HG03432 (cell line): ENCODE measurements around the gene MCTS1.
A peak's percentile ranks its signal among the peaks of the same experiment; 100 is the strongest.
"Not testable (repeated sequence)": the region's sequence is repeated elsewhere in the genome, so short reads cannot be mapped to it uniquely, and the experiment has no call there.

Source experiments
- ATAC-seq: cut with Tn5 transposase; IDR thresholded peaks from one replicate; pipeline ENCODE4 v1.9.1; 2021; ENCODE audit warnings: mild to moderate bottlenecking, moderate library complexity; ENCODE audit not compliant: unreplicated experiment

MCTS1 gene

DNA sequence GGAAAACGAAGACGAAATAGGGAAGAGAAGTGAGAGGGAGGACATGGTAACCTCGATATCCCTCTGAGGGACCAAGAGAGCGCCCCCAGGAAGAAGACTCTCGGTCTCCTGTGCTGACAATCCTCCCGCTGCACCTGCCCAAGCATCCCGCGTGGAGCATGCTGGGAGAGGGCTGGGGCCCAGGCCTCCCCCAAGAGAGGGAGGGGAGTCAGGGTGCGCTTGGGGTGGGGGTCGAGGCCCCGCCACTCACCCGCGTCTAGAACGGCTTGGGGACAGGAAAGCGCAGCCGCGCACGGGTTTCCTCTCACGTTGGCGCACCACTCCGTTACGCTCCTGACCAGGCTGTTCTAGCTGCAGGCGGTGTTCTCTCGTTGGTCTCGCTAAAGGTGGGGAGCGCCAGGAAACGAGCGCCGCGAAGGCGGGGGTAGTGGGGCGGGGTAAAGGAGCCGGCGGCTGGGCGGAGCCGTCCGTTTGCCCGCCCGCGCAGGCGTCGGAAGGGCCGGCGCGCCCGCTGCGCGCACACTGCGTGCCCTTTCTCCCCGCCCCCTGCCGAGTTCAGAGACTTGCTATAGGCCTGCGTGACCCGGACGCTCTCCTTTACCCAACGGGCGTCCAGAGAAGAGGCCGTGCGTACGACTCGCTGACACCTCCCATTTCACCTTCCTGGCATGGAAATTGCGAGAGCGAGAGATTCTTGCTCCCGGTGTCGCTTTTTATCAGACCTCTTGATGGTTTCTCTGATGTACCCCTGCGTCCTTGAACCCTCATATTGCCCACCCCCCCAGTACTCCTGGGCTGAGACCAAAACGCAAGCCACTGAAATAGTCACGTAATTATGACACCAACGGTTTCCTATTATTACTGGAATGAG is 26.0 kb downstream of the MCTS1 start, which contains the start of gene C1GALT1C1:
Gene C1GALT1C1 (minus strand): TSS at position 388 of the 871 bp plus-strand sequence. CDS start 2,888 bp downstream, outside the sequence.
- peak; percentile 96 for ATAC-seq

DNA sequence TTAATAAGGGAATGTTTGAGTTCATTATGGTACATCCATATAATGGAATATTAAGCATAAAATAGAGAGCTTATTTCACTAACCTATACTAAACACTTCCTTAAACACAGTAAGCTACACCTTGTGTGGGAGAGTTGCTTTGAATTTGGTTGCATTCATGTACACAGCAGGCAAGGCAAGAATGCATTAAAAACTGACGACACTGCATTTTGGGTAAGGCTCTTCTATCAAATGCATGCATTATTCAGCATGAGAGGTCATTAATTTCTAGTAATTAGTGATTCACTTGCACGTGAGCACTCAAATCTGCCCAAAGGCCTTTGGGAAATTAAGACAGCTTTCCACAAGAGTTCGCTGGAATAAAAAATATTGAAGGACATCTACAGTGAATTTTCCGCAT is 34.7 kb downstream of the MCTS1 start:
- no peak for ATAC-seq

DNA sequence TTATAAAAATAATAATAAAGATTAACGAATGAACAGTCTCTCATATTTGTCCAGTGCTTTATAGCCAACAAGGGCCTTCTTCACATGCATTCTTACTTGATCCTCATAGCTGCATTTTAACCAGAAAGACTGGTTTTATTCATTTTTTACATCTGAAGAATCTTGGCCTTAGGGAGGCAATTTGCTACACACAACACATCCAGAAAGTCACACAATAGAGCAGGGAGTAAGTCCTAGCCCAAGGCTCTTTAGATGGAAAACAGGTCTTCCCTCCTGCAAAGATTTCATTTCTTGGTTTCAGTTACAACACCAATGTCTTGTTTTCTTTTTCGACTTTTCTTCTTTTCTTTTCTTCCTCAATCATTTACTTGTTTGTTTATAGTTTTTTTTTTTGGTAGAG is 39.0 kb downstream of the MCTS1 start:
- ATAC-seq = no peak

DNA sequence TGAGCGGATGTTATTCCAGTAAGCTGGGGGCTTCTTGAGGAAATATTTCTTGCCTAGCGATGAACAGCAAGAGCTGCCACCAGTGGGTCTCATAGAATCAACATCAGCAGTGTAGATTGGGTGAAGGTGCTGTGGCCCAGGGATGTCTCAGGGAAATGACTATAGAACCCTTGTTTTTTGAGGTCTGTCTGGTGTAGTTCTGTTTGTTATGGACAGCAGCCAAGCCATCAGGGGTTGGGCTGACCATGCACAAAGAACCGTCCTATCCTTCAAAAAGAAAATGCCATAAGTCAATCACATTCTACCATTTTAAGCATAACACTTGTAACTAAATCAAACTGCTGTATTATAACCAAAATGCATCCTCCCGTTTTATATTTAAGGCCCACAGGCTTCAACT is 43.2 kb downstream of the MCTS1 start:
- no peak for ATAC-seq

DNA sequence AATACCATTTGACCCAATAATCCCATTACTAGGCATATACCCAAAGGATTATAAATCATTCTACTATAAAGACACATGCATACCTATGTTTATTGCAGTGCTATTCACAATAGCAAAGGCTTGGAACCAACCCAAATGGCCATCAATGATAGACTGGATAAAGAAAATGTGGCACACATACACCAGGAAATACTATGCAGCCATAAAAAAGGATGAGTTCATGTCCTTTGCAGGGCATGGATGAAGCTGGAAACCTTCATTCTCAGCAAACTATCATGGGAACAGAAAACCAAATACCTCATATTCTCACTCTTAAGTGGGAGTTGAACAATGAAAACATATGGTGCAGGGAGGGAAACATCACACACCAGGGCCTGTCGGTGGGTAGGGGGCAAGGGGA is 48.4 kb downstream of the MCTS1 start:
- ATAC-seq = not testable (repeated sequence)

DNA sequence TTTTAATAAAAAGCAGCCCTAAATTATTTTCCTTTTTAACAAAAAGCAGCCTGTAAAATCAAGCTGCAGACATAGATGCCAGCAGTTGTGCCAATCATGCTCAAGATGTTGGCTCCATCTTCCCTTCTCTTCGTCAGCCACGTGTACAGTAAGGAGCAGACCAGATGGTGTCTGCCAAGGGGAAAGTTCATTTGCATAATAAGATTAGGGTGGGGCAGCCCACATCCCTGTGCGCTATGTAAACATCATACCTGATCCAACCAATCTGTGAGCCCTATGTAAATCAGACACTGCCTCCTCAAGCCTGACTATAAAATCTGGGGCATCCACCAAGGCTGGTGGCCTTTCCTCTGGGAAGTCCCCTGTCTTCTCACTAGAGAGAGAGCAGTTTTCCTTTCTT is 49.1 kb downstream of the MCTS1 start:
- no peak for ATAC-seq

DNA sequence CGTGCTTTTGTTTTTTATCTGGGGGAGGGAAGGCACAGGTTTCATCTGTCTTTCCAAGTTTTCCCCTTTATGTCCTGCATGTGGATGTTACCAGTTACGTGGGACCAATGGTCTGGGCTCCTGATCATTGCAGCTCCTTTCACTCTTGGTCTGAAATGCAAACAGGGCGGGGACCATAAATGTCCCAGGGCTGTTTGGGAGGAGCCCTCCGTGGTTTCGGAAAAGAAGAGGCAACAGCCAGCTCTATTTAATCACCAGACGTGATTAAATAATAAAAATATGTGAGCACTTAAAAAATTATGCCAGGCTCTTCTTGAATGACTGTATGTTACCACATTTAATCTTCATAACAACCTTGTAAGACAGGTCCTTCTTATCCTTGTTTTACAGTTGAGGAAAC is 56.7 kb downstream of the MCTS1 start:
- no peak for ATAC-seq
